IMR-90 (cell line): ENCODE data around the gene GMEB2.

Source experiments
- BHLHE40 ChIP-seq: fragments of 150-350 bp; IDR thresholded peaks from 2 replicates; pipeline ENCODE4 v1.6.1; 2016; ENCODE audit warnings: mild to moderate bottlenecking, low read depth, low read length
- CEBPB ChIP-seq: IDR thresholded peaks from 2 replicates; pipeline ENCODE4 v1.6.1; 2012; ENCODE audit warnings: low read depth, low read length, improper control_type of control experiment
- FOS ChIP-seq: fragments of 150-350 bp; IDR thresholded peaks from 2 replicates; pipeline ENCODE4 v1.6.1; 2016; ENCODE audit warnings: low read depth, low read length
- MAFK ChIP-seq: IDR thresholded peaks from 2 replicates; pipeline ENCODE4 v1.6.1; 2012; ENCODE audit warnings: low read depth, low read length, improper control_type of control experiment
- MXI1 ChIP-seq: IDR thresholded peaks from 2 replicates; pipeline ENCODE4 v1.6.1; 2012; ENCODE audit warnings: low read depth, mild to moderate bottlenecking, low read length, moderate library complexity, borderline replicate concordance
- POLR2A ChIP-seq: IDR thresholded peaks from 2 replicates; pipeline ENCODE4 v1.6.1; 2012; ENCODE audit warnings: mild to moderate bottlenecking, low read depth, low read length
- RAD21 ChIP-seq: IDR thresholded peaks from 2 replicates; pipeline ENCODE4 v1.6.1; 2012; ENCODE audit warnings: low read length, improper control_type of control experiment
- RFX5 ChIP-seq: IDR thresholded peaks from 2 replicates; pipeline ENCODE4 v1.8.0; 2012; ENCODE audit warnings: low read depth, mild to moderate bottlenecking, low read length, moderate library complexity
- SMC3 ChIP-seq: fragments of 150-350 bp; IDR thresholded peaks from 2 replicates; pipeline ENCODE4 v1.6.1; 2016; ENCODE audit warnings: low read depth, mild to moderate bottlenecking, antibody characterized with exemption, low read length, moderate library complexity
- TF ChIP-seq, protein P1 (sequence below): conservative IDR thresholded peaks from 2 replicates; pipeline ENCODE4 v1.5.1; 2012; ENCODE audit warnings: mild to moderate bottlenecking, low read depth, low read length, improper control_type of control experiment
- TF ChIP-seq, protein P2 (sequence below): fragments of 150-350 bp; IDR thresholded peaks from 2 replicates; pipeline ENCODE4 v1.6.1; 2017; ENCODE audit warnings: mild to moderate bottlenecking, antibody characterized with exemption, low read length, low read depth

DNA sequence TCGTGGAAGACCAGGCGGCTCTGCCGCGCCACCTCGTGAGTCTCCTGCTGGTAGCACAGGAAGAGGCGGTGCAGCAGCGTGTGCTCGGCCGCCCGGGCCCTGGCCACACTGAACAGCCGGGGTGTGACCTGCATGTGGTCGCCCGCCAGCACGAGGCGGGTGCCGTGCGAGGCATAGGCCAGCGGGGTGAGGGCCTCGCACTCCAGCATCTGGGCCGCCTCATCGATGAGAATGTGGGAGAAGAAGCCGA, 59.8 kb downstream of the GMEB2 start:
- TF ChIP-seq, protein P1, sequence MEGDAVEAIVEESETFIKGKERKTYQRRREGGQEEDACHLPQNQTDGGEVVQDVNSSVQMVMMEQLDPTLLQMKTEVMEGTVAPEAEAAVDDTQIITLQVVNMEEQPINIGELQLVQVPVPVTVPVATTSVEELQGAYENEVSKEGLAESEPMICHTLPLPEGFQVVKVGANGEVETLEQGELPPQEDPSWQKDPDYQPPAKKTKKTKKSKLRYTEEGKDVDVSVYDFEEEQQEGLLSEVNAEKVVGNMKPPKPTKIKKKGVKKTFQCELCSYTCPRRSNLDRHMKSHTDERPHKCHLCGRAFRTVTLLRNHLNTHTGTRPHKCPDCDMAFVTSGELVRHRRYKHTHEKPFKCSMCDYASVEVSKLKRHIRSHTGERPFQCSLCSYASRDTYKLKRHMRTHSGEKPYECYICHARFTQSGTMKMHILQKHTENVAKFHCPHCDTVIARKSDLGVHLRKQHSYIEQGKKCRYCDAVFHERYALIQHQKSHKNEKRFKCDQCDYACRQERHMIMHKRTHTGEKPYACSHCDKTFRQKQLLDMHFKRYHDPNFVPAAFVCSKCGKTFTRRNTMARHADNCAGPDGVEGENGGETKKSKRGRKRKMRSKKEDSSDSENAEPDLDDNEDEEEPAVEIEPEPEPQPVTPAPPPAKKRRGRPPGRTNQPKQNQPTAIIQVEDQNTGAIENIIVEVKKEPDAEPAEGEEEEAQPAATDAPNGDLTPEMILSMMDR: no peak
- no peak for TF ChIP-seq SMC3
- TF ChIP-seq POLR2A: no peak
- no peak for TF ChIP-seq RAD21
- TF ChIP-seq MXI1: no peak
- TF ChIP-seq, protein P2, sequence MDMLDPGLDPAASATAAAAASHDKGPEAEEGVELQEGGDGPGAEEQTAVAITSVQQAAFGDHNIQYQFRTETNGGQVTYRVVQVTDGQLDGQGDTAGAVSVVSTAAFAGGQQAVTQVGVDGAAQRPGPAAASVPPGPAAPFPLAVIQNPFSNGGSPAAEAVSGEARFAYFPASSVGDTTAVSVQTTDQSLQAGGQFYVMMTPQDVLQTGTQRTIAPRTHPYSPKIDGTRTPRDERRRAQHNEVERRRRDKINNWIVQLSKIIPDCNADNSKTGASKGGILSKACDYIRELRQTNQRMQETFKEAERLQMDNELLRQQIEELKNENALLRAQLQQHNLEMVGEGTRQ: no peak
- TF ChIP-seq CEBPB: no peak
- TF ChIP-seq RFX5: no peak
- TF ChIP-seq FOS: no peak
- TF ChIP-seq BHLHE40: no peak
- no peak for TF ChIP-seq MAFK
